Heart right ventricle (tissue), 12 donors: ENCODE results near the gene SPTSSA. TPM values are rescaled to one million over a fixed set of nuclear protein-coding genes. Genes with fewer than 3 reads are reported as not detected.

Experiments used
- polyA plus RNA-seq, 2 donors: library from polyadenylated mRNA; stranded (reverse); fragments of 200-250 nt; gene quantifications; one replicate each; pipeline ENCODE4 v1.2.3, GENCODE V29; 2013
- total RNA-seq, 10 donors: library from RNA; stranded (reverse); fragmentation: NEBNext Ultra II Directional in 3 of 10; extraction: Animal tissue kit (Norgen Biotek cat#: 25700) in 3 of 10; gene quantifications; one replicate each; pipeline versions ENCODE4 v1.2.1 to v1.2.4, GENCODE V29; 2021 to 2023
- donor health status: ischemic (EF 13 %, LVEDD 7.1; RV severe dilation, severe dysfunction).
- donor health status: healthy with polysubstance abuse.
- donor health status: DM: no; HTN: yes; CAD: no.
- donor health status: DM: no; HTN: no; CAD: no.
- donor health status: ischemic (EF 25% LVEDD 6.9; RV normal size, moderate dysfunction).
- donor health status: ischemic (EF 25% LVEDD 5.7; RV mildly dilated, moderate dysfunction).
- donor health status: healthy.
- donor health status: nonischemic (EF 11% LVEDD 7.7; RV severe dilation, severe dysfunction).
- donor health status: DM: yes; HTN: yes; CAD: no.
- donor health status: PGD.
- donor health status: ischemic (EF 29% LVEDD 5.4; RV normal size, mild dysfunction).
- donor health status: nonischemic (EF 23%, LVEDD 6.1; RV moderate dilation, normal function).

Gene SPTSSA
- total and polyA plus RNA-seq, 12 donors, result 9.7 to 30.7 (median 12.8) TPM

Other genes starting within 250 kb of the SPTSSA start
- 10 to 100 TPM; 16.4 to 24.5 (median 20.1) TPM for gene EAPP, start 77.5 kb upstream of the SPTSSA start, total RNA-seq
- 10 to 100 TPM; 18.8 to 20.1 TPM for gene EAPP, start 77.5 kb upstream of the SPTSSA start, polyA plus RNA-seq
- 10 to 100 TPM; 47.6 to 89.8 (median 58.7) TPM for gene SNX6, start 167.9 kb upstream of the SPTSSA start, total RNA-seq
- 10 to 100 TPM; 17.3 to 34.4 TPM for gene SNX6, start 167.9 kb upstream of the SPTSSA start, polyA plus RNA-seq